Measurements from ENCODE around the gene FHIT. TPM values are rescaled to one million over a fixed set of nuclear protein-coding genes. Genes with fewer than 3 reads are reported as not detected.

The FHIT gene
- total RNA-seq, 2 donors from 2014 or later, result 10.4 to 15.8 TPM

DNA sequence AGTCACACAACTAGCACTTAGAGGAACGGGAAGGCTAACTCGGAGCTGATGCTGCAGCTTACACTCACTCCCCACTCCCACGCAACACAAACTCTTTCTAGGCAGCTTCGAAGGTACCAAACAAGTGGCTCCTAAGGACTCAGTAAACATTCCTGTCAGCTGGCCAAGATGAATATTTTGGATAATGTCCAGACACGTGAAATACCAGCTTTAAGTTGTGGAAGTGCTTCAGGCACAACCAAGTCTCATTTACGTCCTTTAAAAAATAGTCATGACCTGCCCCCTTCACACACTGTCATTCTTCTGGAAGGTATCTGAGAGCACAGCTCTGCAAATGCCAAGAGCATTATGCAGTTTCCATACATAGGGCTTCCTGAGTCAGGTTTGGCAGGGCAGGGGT, 1195.5 kb downstream of the FHIT start:
- DNase-seq (no peak), ATAC-seq (no peak)
- intact Hi-C loops (cut with DNase I), result no loop called here
- Histone ChIP-seq H3K27me3 (no peaks in the 10 kb centered on the region), H3K4me1 (no peaks in the 10 kb centered on the region), H3K36me3 (replicated peaks in 1 of 2; ENCODE audit: insufficient read depth in 1 of 2, low read depth in 2 of 2) (no peaks in the 10 kb centered on the region), H3K27ac (no peak overlapping the region), H3K9me3 (no peaks in the 10 kb centered on the region), H3K4me3 (no peak overlapping the region)
- 67% methylated on average over 6 of the region's 6 CpGs for WGBS, 2 donors
- no peak for TF ChIP-seq POLR2A (IDR thresholded peaks at IDR 0.05)
- TF ChIP-seq, protein P1, sequence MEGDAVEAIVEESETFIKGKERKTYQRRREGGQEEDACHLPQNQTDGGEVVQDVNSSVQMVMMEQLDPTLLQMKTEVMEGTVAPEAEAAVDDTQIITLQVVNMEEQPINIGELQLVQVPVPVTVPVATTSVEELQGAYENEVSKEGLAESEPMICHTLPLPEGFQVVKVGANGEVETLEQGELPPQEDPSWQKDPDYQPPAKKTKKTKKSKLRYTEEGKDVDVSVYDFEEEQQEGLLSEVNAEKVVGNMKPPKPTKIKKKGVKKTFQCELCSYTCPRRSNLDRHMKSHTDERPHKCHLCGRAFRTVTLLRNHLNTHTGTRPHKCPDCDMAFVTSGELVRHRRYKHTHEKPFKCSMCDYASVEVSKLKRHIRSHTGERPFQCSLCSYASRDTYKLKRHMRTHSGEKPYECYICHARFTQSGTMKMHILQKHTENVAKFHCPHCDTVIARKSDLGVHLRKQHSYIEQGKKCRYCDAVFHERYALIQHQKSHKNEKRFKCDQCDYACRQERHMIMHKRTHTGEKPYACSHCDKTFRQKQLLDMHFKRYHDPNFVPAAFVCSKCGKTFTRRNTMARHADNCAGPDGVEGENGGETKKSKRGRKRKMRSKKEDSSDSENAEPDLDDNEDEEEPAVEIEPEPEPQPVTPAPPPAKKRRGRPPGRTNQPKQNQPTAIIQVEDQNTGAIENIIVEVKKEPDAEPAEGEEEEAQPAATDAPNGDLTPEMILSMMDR (IDR thresholded peaks at IDR 0.05), result no peak

DNA sequence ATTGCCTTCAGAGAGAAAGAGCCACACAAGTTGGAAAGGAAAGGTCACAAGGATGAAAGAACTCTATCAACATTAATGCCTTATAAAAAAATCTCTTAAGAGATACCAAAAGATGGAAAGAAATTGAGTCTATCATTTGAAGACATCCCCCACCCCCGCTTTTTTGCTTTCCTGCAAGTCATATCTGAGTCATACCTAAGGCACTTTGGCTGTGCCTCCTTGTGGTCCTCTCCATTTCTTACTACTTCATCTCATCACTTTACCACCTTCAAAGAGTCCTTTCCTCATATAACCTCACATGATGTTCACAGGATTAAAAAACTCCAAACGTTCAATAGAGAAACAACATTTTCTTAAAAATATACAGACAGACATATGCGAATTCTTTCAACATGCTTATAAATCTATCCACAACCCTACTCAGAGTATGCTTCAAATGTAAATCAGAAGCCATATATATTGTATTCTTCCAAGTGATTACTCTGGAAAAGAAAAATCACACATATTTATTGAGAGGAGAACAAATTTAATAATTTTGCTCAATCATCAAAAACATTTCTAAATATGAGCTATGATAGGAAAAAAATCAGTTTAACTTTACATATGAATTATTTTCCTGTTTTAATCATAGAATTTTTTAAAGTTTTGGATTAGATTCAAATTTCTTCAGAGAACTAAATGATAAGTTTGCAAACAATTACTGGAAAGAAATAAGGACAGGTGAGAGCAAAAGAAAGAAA, 1197.6 kb downstream of the FHIT start:
- Histone ChIP-seq H3K4me1 (no peaks in the 10 kb centered on the region), H3K27ac (no peak overlapping the region), H3K27me3 (no peaks in the 10 kb centered on the region), H3K36me3 (replicated peaks in 1 of 2; ENCODE audit: insufficient read depth in 1 of 2, low read depth in 2 of 2) (no peaks in the 10 kb centered on the region), H3K4me3 (no peak overlapping the region), H3K9me3 (no peaks in the 10 kb centered on the region)
- ATAC-seq, result no peak
- 80 to 86% methylated on average over 3 of the region's 3 CpGs for WGBS, 2 donors
- no peak for DNase-seq
- TF ChIP-seq, protein P1 (IDR thresholded peaks at IDR 0.05), result no peak
- TF ChIP-seq POLR2A (IDR thresholded peaks at IDR 0.05), result no peak
- intact Hi-C loops (cut with DNase I), result no loop called here

DNA sequence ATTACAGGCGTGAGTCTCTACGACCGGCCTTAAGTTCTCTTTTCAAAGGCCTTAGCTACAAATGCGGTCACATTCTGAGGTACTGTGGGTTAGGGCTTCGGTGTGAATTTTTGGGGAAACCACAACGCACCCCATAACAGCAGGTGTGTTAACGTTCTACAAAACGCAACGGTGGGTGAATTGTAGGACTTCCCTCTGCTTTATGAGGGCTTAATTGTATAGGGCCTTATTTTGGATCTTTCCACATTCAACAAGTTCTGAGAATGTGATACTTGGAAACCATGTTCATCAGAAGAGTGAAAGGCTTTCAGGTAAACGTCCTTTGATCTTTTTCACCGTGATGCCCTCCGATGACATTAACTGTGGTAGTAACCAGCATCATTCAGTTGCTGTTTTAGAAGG, 1202.8 kb downstream of the FHIT start:
- intact Hi-C loops (cut with DNase I), result no loop called here
- DNase-seq (no peak), ATAC-seq (no peak)
- H3K27ac ChIP-seq, result no peak overlapping the region
- TF ChIP-seq, protein P1 (IDR thresholded peaks at IDR 0.05), result no peak
- TF ChIP-seq POLR2A (IDR thresholded peaks at IDR 0.05), result no peak
- H3K4me1 ChIP-seq, result no peaks in the 10 kb centered on the region
- H3K36me3 ChIP-seq (replicated peaks in 1 of 2; ENCODE audit: insufficient read depth in 1 of 2, low read depth in 2 of 2), result no peaks in the 10 kb centered on the region
- WGBS, 2 donors, result 91 to 92% methylated on average over 12 of the region's 12 CpGs
- no peaks in the 10 kb centered on the region for H3K9me3 ChIP-seq
- H3K27me3 ChIP-seq, result no peaks in the 10 kb centered on the region
- no peak overlapping the region for H3K4me3 ChIP-seq

DNA sequence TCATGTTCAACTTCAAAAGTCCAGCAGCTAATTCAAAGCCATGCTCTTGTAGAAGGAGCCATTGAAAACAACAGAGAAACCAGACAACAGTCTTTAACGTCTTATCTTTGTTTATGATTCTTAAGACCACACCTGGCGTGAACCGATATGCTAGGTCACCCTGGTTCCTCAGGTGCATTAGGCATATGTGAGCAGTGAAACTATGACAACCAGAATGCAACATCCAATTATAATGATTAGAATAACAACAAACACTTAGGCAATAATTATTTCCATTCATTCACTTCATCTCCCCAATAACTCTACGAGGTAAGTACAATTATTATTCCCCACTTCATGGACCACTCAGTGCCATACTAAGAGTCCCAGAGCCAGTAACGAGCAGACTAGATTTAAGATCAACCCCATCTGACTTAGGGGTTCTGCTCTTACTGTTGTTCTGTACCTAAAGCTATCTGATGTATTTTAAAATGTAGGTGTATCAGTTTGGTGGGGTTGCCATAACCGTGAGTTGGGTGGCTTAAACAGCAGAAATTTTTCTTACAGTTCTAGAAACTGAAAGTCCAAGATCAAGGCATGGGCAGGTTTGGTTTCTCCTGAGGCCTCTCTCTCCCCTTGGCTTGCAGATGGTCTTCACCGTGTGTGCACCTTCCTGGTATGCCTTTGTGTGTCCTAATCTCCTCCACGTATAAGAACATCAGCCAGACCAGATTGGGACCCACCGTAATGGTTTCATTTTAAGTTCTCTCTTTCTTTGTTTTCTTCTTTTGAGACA, 1203.6 kb downstream of the FHIT start:
- Histone ChIP-seq H3K9me3 (no peaks in the 10 kb centered on the region), H3K4me3 (no peak overlapping the region), H3K4me1 (no peaks in the 10 kb centered on the region), H3K27ac (no peak overlapping the region), H3K36me3 (replicated peaks in 1 of 2; ENCODE audit: insufficient read depth in 1 of 2, low read depth in 2 of 2) (no peaks in the 10 kb centered on the region), H3K27me3 (no peaks in the 10 kb centered on the region)
- 89% methylated on average over 9 of the region's 9 CpGs for WGBS, 2 donors
- DNase-seq (no peak), ATAC-seq (no peak)
- intact Hi-C loops (cut with DNase I), result no loop called here
- no peak for TF ChIP-seq POLR2A (IDR thresholded peaks at IDR 0.05)
- TF ChIP-seq, protein P1 (IDR thresholded peaks at IDR 0.05), result no peak
